IPS-20b (cell line): Measurements from ENCODE around the gene RERG.
"Not testable (repeated sequence)": the region's sequence is repeated elsewhere in the genome, so short reads cannot be mapped to it uniquely, and the experiment has no call there.

ENCODE experiments used
- H3K27ac ChIP-seq: one replicate; pipeline ENCODE4 v1.5.1; 2013; ENCODE audit warnings: low read length
- H3K27me3 ChIP-seq: 2 replicates; pipeline ENCODE4 v1.6.1; 2013; ENCODE audit warnings: mild to moderate bottlenecking, low read length, inconsistent platforms; ENCODE audit not compliant: insufficient read depth
- H3K36me3 ChIP-seq: 2 replicates; pipeline ENCODE4 v1.6.1; 2013; ENCODE audit warnings: low read depth, mild to moderate bottlenecking, inconsistent platforms, low read length, moderate library complexity; ENCODE audit not compliant: insufficient read depth
- H3K4me1 ChIP-seq: 2 replicates; pipeline ENCODE4 v1.6.1; 2013; ENCODE audit warnings: mild to moderate bottlenecking, control low read depth, inconsistent platforms, low read length, moderate library complexity; ENCODE audit not compliant: insufficient read depth
- H3K4me3 ChIP-seq: 2 replicates; pipeline ENCODE4 v1.5.1; 2013; ENCODE audit warnings: mild to moderate bottlenecking, low read length, inconsistent platforms
- H3K9ac ChIP-seq: 2 replicates; pipeline ENCODE4 v1.6.1; 2013; ENCODE audit warnings: low read depth, mild to moderate bottlenecking, inconsistent platforms, low read length, moderate library complexity
- H3K9me3 ChIP-seq: 2 replicates; pipeline ENCODE4 v1.6.1; 2013; ENCODE audit warnings: mild to moderate bottlenecking, low read depth, low read length, inconsistent platforms; ENCODE audit not compliant: insufficient read depth

Gene RERG

GRCh38 chr12:15122344-15122743, 98.9 kb downstream of the RERG start:
- Histone ChIP-seq H3K9me3 (no peaks in the 10 kb centered on the region), H3K9ac (no peak overlapping the region), H3K27me3 (no peaks in the 10 kb centered on the region), H3K27ac (no peak overlapping the region), H3K36me3 (no peaks in the 10 kb centered on the region), H3K4me3 (no peak overlapping the region), H3K4me1 (no peaks in the 10 kb centered on the region)

- no peaks in the 10 kb centered on the region for H3K27me3 ChIP-seq
- H3K36me3 ChIP-seq: no peaks in the 10 kb centered on the region
- no peak overlapping the region for H3K27ac ChIP-seq
- no peak overlapping the region for H3K4me3 ChIP-seq
- H3K9me3 ChIP-seq: no peaks in the 10 kb centered on the region
- H3K9ac ChIP-seq: no peak overlapping the region
- H3K4me1 ChIP-seq: no peaks in the 10 kb centered on the region
Observed at GRCh38 chr12:15118955-15119354, 102.3 kb downstream of the RERG start.

DNA sequence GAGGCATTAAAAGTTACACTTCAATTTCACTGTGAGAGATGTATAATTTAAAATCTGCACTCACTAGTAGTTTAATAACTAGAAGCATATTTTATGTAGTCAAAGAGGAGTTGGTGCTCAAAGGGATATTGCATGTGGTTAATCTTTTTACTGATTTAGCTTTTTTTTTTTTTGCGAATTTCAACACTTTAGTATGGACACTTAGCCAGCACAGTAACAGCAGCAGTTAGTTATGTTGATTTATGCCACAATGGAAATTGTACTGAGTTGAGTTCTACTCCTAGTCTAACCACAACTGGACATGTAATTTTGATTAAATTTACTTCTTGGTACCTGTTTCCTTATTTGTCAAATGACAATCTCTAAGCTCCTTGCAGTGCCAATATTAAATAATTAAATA, 104.2 kb downstream of the RERG start:
- Histone ChIP-seq H3K27me3 (no peaks in the 10 kb centered on the region), H3K4me3 (no peak overlapping the region), H3K4me1 (no peaks in the 10 kb centered on the region), H3K27ac (no peak overlapping the region), H3K9me3 (no peaks in the 10 kb centered on the region), H3K36me3 (no peaks in the 10 kb centered on the region), H3K9ac (no peak overlapping the region)

DNA sequence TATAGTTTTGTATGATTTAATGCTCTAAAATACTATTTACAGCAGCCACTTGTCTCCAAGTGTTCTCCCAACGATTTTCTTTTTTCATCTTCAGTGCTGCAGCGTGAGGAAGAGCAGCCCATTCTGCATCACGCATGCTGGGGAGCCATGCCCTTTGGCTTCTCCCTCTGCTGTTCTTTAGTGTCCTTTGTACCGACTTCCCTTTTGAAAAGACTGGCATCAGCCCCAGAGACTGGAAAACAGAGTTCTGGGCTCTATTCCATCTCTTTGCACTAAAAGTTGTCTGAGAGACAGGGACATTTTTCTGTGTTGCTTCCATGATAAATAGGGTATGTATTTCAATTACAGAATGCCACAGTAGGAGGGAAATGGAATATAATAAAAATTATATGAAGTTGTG, 105.1 kb downstream of the RERG start:
- H3K36me3 ChIP-seq: no peaks in the 10 kb centered on the region
- no peaks in the 10 kb centered on the region for H3K4me1 ChIP-seq
- no peaks in the 10 kb centered on the region for H3K27me3 ChIP-seq

GRCh38 chr12:15115434-15115833, 105.8 kb downstream of the RERG start:
- Histone ChIP-seq H3K27me3 (no peaks in the 10 kb centered on the region), H3K9me3 (no peaks in the 10 kb centered on the region), H3K4me3 (no peak overlapping the region), H3K27ac (no peak overlapping the region), H3K9ac (no peak overlapping the region), H3K36me3 (no peaks in the 10 kb centered on the region), H3K4me1 (no peaks in the 10 kb centered on the region)

More for the DNA sequence above, 105.1 kb downstream of the RERG start:
- no peak overlapping the region for H3K4me3 ChIP-seq
- H3K27ac ChIP-seq: no peak overlapping the region
- no peak overlapping the region for H3K9ac ChIP-seq
- H3K9me3 ChIP-seq: no peaks in the 10 kb centered on the region

GRCh38 chr12:15114501-15114900, 106.7 kb downstream of the RERG start:
- no peaks in the 10 kb centered on the region for H3K27me3 ChIP-seq
- H3K27ac ChIP-seq: no peak overlapping the region
- H3K36me3 ChIP-seq: no peaks in the 10 kb centered on the region
- no peak overlapping the region for H3K4me3 ChIP-seq
- no peaks in the 10 kb centered on the region for H3K4me1 ChIP-seq
- H3K9me3 ChIP-seq: no peaks in the 10 kb centered on the region
- H3K9ac ChIP-seq: no peak overlapping the region

- Histone ChIP-seq H3K27ac (no peak overlapping the region), H3K4me3 (no peak overlapping the region), H3K9ac (no peak overlapping the region), H3K9me3 (no peaks in the 10 kb centered on the region), H3K27me3 (no peaks in the 10 kb centered on the region), H3K4me1 (no peaks in the 10 kb centered on the region), H3K36me3 (no peaks in the 10 kb centered on the region)
Observed at GRCh38 chr12:15092826-15093225, 128.4 kb downstream of the RERG start.

- Histone ChIP-seq H3K9me3 (no peaks in the 10 kb centered on the region), H3K36me3 (no peaks in the 10 kb centered on the region), H3K27ac (no peak overlapping the region), H3K9ac (no peak overlapping the region), H3K4me1 (no peaks in the 10 kb centered on the region), H3K27me3 (no peaks in the 10 kb centered on the region), H3K4me3 (no peak overlapping the region)
Observed at GRCh38 chr12:15090441-15090840, 130.8 kb downstream of the RERG start.

- no peaks in the 10 kb centered on the region for H3K9me3 ChIP-seq
- H3K27me3 ChIP-seq: no peaks in the 10 kb centered on the region
- no peaks in the 10 kb centered on the region for H3K36me3 ChIP-seq
- H3K4me1 ChIP-seq: no peaks in the 10 kb centered on the region
- no peak overlapping the region for H3K9ac ChIP-seq
- H3K27ac ChIP-seq: no peak overlapping the region
- H3K4me3 ChIP-seq: no peak overlapping the region
Observed at GRCh38 chr12:15088105-15088504, 133.1 kb downstream of the RERG start.

DNA sequence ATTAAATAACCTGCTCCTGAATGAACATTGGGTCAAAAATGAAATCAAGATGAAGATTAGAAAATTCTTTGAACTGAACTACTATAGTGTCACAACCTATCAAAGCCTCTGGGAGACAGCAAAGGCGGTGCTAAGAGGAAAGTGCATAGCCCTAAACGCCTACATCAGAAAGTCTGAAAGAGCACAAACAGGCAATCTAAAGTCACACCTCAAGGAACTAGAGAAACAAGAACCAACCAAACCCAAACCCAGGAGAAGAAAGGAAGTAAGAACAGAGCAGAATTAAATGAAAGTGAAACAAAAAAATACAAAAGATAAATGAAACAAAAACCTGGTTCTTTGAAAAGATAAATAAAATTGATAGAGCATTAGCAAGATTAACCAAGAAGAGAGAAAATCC, 143.5 kb downstream of the RERG start:
- H3K36me3 ChIP-seq, H3K27ac ChIP-seq, H3K27me3 ChIP-seq, H3K4me3 ChIP-seq, H3K4me1 ChIP-seq, H3K9me3 ChIP-seq, H3K9ac ChIP-seq: not testable (repeated sequence)

- Histone ChIP-seq H3K9ac (no peak overlapping the region), H3K9me3 (no peaks in the 10 kb centered on the region), H3K36me3 (no peaks in the 10 kb centered on the region), H3K4me1 (no peaks in the 10 kb centered on the region), H3K27ac (no peak overlapping the region), H3K4me3 (no peak overlapping the region), H3K27me3 (no peaks in the 10 kb centered on the region)
Observed at GRCh38 chr12:15074351-15074750, 146.9 kb downstream of the RERG start.

DNA sequence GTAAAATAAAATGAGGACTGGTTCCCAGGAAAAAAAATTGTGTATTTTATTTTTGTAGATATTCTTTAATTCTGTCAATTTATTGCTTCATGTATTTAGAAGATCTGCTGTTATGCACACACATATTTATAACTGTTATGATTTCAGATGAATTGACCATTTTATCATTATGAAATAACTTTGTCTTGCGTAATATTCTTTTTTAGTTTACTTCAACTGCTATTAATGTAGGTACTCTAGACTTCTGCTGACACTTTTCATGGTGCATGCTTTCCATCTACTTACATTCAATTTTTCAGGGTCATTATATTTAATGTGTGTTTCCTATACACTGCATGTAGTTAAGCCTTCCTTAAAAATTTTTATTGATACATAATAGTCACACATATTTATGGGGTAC, 162.1 kb downstream of the RERG start:
- Histone ChIP-seq H3K4me3 (no peak overlapping the region), H3K4me1 (no peaks in the 10 kb centered on the region), H3K9me3 (no peaks in the 10 kb centered on the region), H3K36me3 (no peaks in the 10 kb centered on the region), H3K27ac (no peak overlapping the region), H3K9ac (no peak overlapping the region), H3K27me3 (no peaks in the 10 kb centered on the region)
